ENCODE data around the gene NOL12.
"Not testable (repeated sequence)": the region's sequence is repeated elsewhere in the genome, so short reads cannot be mapped to it uniquely, and the experiment has no call there.

GRCh38 chr22:37656583-37656982 lies 29.6 kb upstream of the NOL12 start:
- TF ChIP-seq, protein P1, sequence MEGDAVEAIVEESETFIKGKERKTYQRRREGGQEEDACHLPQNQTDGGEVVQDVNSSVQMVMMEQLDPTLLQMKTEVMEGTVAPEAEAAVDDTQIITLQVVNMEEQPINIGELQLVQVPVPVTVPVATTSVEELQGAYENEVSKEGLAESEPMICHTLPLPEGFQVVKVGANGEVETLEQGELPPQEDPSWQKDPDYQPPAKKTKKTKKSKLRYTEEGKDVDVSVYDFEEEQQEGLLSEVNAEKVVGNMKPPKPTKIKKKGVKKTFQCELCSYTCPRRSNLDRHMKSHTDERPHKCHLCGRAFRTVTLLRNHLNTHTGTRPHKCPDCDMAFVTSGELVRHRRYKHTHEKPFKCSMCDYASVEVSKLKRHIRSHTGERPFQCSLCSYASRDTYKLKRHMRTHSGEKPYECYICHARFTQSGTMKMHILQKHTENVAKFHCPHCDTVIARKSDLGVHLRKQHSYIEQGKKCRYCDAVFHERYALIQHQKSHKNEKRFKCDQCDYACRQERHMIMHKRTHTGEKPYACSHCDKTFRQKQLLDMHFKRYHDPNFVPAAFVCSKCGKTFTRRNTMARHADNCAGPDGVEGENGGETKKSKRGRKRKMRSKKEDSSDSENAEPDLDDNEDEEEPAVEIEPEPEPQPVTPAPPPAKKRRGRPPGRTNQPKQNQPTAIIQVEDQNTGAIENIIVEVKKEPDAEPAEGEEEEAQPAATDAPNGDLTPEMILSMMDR (IDR thresholded peaks at IDR 0.05), result not testable (repeated sequence)
- TF ChIP-seq ZFX (IDR thresholded peaks at IDR 0.05; ENCODE audit: borderline replicate concordance), result not testable (repeated sequence)

Data from 22Rv1 (cell line).